ENCODE measurements around the gene BIK.

The BIK gene, protein sequence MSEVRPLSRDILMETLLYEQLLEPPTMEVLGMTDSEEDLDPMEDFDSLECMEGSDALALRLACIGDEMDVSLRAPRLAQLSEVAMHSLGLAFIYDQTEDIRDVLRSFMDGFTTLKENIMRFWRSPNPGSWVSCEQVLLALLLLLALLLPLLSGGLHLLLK

GRCh38 chr22:43110444-43110926, at the start of gene BIK:
Gene BIK (plus strand): TSS chr22:43110750. CDS start chr22:43124023, 13,273 bp downstream.
- peak within 1 kb of the TSS; percentile 36 to 74 (median 56) for H3K4me3 ChIP-seq
- peak within 1 kb of the TSS in 11 of 21 experiments; percentile 13 to 77 (median 28) for H3K27ac ChIP-seq

DNA sequence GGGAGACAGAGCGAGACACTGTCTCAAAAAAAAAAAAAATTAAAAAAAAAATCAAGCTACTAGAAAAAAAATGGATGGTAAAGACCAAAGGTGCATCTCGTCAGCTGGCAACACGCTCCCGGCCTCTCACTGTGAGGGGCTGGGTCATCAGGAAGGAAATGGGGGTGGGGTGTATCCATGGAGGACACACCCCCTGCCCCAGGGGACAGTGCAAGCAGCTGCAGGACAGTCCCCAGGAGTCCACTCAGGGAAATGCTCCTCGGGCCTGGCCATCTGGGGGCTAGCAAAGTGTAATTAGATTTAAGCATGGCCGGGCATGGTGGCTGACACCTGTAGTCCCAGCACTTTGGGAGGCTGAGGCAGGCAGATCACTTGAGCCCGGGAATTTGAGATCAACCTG, 44.4 kb upstream of the BIK start:
- Histone ChIP-seq H3K4me3 (no peak overlapping the region), H3K27ac (no peak overlapping the region)

GRCh38 chr22:43066844-43067385, 43.6 kb upstream of the BIK start:
- H3K27ac ChIP-seq: peak overlapping the region in 10 of 21 experiments; percentile 7 to 54 (median 42)

DNA sequence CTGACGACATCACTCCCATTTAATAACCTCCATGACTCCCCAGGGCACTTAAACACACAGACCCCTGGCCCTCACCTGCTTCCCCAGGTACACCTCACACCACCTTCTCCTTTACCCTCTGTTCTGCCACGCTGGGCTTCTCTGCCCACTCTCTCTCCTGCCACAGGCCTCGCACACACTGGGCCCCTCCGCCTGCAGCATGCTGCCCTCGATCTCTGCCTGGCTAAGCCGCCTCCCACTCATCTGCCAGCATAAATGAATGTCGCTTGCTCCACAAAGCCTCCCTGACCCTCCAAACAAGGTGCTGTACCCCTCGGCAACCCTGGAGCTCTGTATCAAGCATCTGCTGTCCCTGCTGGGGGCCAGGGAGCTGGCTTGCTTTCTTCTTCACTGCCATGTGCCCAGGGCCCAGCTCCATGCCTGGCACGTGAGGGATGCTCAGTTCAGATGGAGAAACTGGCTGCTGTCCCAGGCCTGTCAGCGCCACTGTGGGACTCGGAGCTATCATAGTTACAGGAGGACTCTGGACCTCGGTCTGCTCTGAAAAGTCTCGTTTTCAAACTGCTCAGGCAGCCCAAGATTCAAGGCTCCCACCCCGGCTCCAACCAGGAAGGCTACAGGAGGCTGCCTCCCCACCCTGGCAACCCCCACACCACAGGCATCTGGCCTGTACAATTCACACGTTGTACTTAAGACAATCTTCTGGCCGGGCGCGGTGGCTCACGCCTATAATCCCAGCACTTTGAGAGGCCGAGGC, 33.3 kb upstream of the BIK start:
- no peak overlapping the region for H3K27ac ChIP-seq
- H3K4me3 ChIP-seq: no peak overlapping the region

More at GRCh38 chr22:43066844-43067385, 43.6 kb upstream of the BIK start:
- H3K4me3 ChIP-seq: no peak overlapping the region

GRCh38 chr22:43078522-43078921, 32.0 kb upstream of the BIK start:
- Histone ChIP-seq H3K4me3 (no peak overlapping the region), H3K27ac (no peak overlapping the region)

DNA sequence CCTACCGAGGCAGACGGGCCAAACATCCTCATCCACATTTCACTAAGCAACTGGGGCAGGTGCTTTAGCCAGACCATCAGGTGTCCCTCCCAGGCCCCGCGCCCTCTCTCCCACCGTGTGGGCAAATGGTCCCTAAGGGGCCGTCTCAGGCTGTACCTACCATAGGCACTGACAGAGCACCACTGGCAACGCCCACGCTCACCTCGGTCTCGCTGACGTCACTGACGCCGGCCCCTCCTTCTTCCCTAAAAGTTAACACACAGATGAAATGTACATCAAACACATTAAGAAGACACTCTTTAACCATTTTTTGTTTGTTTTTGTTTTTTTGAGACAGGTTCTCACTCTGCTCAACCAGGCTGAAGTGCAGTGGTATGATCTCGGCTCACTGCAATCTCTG, 30.8 kb upstream of the BIK start:
- no peak overlapping the region for H3K27ac ChIP-seq
- no peak overlapping the region for H3K4me3 ChIP-seq

- no peak overlapping the region for H3K27ac ChIP-seq
- no peak overlapping the region for H3K4me3 ChIP-seq
Observed at GRCh38 chr22:43080616-43081015, 29.9 kb upstream of the BIK start.

- Histone ChIP-seq H3K27ac (no peak overlapping the region), H3K4me3 (no peak overlapping the region)
Observed at GRCh38 chr22:43081968-43082367, 28.6 kb upstream of the BIK start.

DNA sequence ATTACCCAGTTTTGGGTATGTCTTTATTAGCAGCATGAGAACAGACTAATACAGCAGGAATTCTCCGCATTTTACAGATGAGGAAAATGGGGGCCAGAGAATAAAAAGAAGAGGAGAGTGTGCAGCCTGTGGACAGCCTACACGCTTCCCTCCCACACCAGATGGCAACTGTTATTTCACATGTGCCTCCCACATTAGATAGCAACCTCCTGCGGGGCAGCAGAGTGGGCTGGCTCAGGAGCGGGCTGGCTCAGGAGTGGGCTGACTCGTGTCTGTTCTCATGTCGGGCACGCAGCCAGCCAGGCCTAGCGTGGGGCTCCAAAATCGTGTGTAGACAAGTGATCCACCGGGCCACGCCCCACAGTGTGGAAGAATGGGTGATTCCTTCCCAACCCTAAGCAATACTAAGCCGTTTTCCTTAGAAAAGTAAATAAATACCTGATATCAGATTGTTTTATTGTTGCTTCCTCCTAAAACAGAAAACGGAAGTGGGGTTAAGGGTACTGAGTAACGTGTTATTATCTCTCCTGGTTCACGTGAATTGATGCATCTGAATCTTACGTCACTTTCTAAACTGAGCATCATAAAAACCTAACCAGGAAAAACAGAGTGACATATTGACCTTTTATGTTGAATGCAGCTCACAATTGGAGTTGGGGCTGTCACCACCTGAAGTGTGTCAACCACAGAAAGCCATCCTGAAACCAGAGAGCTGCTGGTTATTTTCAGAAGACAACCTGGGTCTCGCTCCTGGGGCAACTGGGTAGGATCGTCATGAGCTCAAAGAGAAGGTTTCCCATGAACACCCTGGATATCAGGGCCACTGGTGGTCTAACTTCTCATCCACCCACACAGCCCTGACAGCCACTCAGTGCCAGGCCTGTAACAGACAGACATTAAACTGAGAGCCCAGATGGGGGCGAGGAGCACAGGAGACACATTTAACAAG, 24.6 kb upstream of the BIK start:
- no peak overlapping the region for H3K27ac ChIP-seq
- no peak overlapping the region for H3K4me3 ChIP-seq

DNA sequence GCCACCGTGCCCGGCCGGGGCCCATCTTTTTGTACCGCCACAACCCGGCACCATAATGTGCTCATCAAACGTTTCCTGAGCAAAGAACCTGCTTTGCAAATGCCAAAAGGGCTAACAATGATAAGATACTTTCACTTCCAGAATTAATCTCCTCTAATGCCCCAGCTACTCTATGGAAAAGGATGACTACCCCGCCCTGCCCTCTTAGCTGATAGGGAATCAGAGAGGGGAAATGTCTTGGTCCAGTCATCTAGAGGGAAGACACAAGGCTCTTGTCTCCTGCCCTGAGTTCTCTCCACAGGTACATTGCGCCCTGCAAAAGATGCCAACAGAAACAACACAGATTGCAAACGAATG, 21.9 kb upstream of the BIK start:
- H3K4me3 ChIP-seq: peak overlapping the region; percentile 55 to 92 (median 63)
- H3K27ac ChIP-seq: peak overlapping the region in 19 of 21 experiments; percentile 3 to 83 (median 68)

GRCh38 chr22:43088984-43089717, 21.4 kb upstream of the BIK start, which contains the start of gene TTLL1:
Gene TTLL1 (minus strand): TSS chr22:43089391. CDS start chr22:43075586, 13,805 bp downstream.
- peak within 1 kb of the TSS; percentile 55 to 92 (median 63) for H3K4me3 ChIP-seq
- peak within 1 kb of the TSS in 20 of 21 experiments; percentile 3 to 83 (median 68) for H3K27ac ChIP-seq

- Histone ChIP-seq H3K4me3 (no peak overlapping the region), H3K27ac (peak overlapping the region in 3 of 21 experiments; percentile 29 to 83 (median 65))
Observed at GRCh38 chr22:43090130-43090789, 20.3 kb upstream of the BIK start.

GRCh38 chr22:43092085-43092484, 18.5 kb upstream of the BIK start:
- Histone ChIP-seq H3K27ac (no peak overlapping the region), H3K4me3 (no peak overlapping the region)

DNA sequence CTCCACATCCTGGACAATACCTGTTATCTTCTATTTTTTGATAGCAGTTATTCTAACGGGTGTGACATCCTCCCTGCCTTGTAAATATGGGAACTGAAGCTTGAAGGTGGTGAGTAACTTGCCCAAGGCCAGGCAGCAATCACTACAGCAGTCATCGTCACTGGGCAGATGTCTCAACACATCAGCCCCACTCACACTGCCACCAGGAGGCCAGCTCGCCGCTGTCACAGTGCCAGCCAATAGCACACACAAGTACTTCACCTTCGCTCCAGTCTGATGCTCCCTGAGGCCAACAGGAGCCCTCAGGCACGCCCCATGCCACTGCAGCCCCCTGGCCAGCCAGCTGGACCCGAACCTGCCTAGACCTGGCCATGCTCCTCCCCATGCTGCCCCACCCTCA, 16.5 kb upstream of the BIK start:
- no peak overlapping the region for H3K4me3 ChIP-seq
- H3K27ac ChIP-seq: peak overlapping the region in 1 of 21 experiments; percentile 8

DNA sequence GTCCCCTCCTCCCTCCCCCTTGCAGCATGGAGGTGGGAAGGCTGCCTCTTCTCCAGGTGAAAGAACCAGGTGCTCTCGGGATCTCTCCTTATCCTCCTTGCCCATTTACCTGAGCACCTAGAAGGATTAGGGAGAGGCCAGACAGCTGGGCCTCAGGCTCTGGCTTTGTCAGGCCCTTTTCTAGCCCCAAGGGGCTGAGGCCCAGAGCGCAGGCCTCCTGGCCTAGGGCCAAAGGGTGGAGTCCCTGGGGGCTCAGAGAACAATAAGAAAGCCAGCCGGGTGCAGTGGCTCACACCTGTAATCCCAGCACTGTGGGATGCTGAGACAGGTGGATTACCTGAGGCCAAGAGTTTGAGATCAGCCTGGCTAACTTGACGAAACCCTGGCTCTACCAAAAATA, 16.0 kb upstream of the BIK start:
- peak overlapping the region in 1 of 21 experiments; percentile 8 for H3K27ac ChIP-seq
- H3K4me3 ChIP-seq: no peak overlapping the region

- no peak overlapping the region for H3K4me3 ChIP-seq
Observed at GRCh38 chr22:43096420-43096819, 14.1 kb upstream of the BIK start.

DNA sequence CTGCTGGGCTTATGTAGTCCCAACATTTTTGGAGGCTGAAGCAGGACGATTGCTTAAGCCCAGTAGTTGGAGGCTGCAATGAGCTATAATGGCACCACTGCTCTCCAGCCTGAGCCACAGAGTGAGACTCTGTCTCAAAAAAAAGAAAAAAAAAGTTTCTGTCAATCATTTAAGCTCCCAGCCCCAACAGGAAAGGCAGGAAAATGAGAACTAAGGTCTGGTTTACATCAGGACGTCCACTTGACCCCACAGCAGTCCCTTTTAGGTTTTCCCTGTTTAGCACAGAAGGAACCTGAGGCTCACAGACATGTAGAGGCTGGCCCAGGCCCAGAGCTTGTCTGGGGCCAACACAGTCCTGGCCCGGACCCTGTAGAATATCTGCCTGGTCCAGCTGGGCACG, 12.2 kb upstream of the BIK start:
- Histone ChIP-seq H3K27ac (no peak overlapping the region), H3K4me3 (no peak overlapping the region)

More at GRCh38 chr22:43096420-43096819, 14.1 kb upstream of the BIK start:
- H3K27ac ChIP-seq: no peak overlapping the region

DNA sequence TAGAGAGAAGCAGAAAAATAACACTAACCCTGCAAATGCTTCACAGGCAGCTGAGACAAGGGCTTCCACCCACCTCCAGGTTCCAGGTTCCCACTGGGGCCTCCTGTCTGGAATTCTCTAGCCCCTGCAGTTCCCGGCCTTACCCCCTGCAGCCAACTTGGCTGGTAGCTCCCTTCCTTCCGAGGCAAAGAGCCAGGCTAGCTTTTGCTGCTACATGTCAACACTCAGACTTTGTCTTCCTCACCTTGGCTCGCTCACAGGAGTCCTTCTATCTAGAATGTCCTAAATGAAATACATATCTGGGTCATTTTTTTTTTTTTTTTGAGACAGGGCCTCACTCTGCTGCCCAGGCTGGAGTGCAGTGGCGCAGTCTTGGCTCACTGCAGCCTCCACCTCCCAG, 11.5 kb upstream of the BIK start:
- Histone ChIP-seq H3K27ac (no peak overlapping the region), H3K4me3 (no peak overlapping the region)
